Adrenal gland (tissue), 5 donors: ENCODE data around the gene PMCH.

Experiments
- POLR2A ChIP-seq, 2 donors: fragments of 450-650 bp; IDR thresholded peaks; one replicate each; pipeline ENCODE4 v1.6.1; 2017; ENCODE audit warnings: antibody characterized with exemption in 2 of 2, mild to moderate bottlenecking in 2 of 2, moderate library complexity in 1 of 2
- TF ChIP-seq, protein P1 (sequence below), 6 experiments: fragments of 450-650 bp in 4 of 6; fragments of 200-600 bp in 2 of 6; sonication (generic) in 1 of 6; IDR thresholded peaks; 1 replicate in 5 of 6; 2 replicates in 1 of 6; pipeline versions ENCODE4 v1.5.1 to v1.8.0; 2016 to 2021; ENCODE audit warnings: antibody characterized with exemption in 6 of 6, mild to moderate bottlenecking in 2 of 6, moderate library complexity in 1 of 6
- donor health status: DM: no; HTN: no; CAD: no.

DNA sequence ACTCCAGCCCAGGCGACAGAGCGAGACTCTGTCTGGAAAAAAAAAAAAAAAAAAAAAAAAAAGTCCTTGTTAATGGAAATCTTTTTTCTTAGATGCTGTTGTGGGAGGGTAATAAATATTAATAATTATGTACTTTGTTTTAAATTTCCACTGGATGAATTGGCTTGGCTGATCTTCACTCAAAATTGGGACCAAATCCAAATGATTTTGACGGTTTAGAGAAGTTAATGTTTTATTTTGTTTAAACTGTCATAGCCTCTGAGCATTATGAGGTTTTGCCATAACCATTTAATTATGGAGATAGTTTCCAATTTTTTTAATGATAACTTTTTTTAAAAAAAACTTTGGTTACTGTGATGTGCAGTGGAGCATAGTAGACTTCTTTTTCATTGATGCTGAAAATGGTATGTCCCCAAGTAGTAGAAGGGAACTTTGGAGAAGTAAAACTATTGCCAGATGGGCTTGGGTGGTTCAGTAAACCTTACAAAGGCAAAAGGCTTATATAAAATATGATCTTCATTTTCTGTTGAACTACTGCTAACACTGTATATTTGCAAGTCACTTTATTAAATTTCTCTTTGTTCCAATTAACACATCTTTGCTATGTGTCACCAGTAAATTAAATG lies 3.9 kb upstream of the PMCH start:
- TF ChIP-seq, protein P1, sequence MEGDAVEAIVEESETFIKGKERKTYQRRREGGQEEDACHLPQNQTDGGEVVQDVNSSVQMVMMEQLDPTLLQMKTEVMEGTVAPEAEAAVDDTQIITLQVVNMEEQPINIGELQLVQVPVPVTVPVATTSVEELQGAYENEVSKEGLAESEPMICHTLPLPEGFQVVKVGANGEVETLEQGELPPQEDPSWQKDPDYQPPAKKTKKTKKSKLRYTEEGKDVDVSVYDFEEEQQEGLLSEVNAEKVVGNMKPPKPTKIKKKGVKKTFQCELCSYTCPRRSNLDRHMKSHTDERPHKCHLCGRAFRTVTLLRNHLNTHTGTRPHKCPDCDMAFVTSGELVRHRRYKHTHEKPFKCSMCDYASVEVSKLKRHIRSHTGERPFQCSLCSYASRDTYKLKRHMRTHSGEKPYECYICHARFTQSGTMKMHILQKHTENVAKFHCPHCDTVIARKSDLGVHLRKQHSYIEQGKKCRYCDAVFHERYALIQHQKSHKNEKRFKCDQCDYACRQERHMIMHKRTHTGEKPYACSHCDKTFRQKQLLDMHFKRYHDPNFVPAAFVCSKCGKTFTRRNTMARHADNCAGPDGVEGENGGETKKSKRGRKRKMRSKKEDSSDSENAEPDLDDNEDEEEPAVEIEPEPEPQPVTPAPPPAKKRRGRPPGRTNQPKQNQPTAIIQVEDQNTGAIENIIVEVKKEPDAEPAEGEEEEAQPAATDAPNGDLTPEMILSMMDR (IDR thresholded peaks at IDR 0.05), result no peak
- no peak for TF ChIP-seq POLR2A (IDR thresholded peaks at IDR 0.05)
